Measurements from ENCODE around the gene C16orf89.

- TF ChIP-seq CTCF (IDR thresholded peaks at IDR 0.05; ENCODE audit: insufficient read depth, low read depth, low read length) (no peak), EZH2 (IDR thresholded peaks at IDR 0.05; ENCODE audit: insufficient read depth, low read length) (no peak)
Measured at GRCh38 chr16:5072334-5073278, 6.8 kb upstream of the C16orf89 start.
